ENCODE data around the gene AOC1. TPM values are rescaled to one million over a fixed set of nuclear protein-coding genes. Genes with fewer than 3 reads are reported as not detected.

The AOC1 gene
- total RNA-seq, 4 donors from 2014 or later: 0.69 TPM; not detected in 2

- Histone ChIP-seq H3K4me3 (no peak overlapping the region), H3K9me3 (no peaks in the 10 kb centered on the region), H3K27ac (no peak overlapping the region), H3K27me3 (peaks cover 17% of the 10 kb centered on the region), H3K4me1 (peaks cover 0 to 18% (median 0%) of the 10 kb centered on the region in 3 donors), H3K36me3 (no peaks in the 10 kb centered on the region)
- TF ChIP-seq CTCF (IDR thresholded peaks at IDR 0.05) (no peak), POLR2A (IDR thresholded peaks at IDR 0.05) (no peak), POLR2AphosphoS5 (IDR thresholded peaks at IDR 0.05) (no peak), EP300 (IDR thresholded peaks at IDR 0.05) (no peak)
- ATAC-seq: no peak
- 93 to 100% methylated on average over 2 of the region's 3 CpGs for WGBS, 2 donors (ENCODE audit: low coverage in 1 of 2)
These were observed 3.7 kb upstream of the AOC1 start for GRCh38 chr7:150848561-150849115.

- peaks cover 0 to 18% (median 0%) of the 10 kb centered on the region in 3 donors for H3K4me1 ChIP-seq
- no peaks in the 10 kb centered on the region for H3K36me3 ChIP-seq
- 81 to 89% methylated on average over 5 to 8 of the region's 10 CpGs for WGBS, 2 donors (ENCODE audit: low coverage in 1 of 2)
- H3K4me3 ChIP-seq: no peak overlapping the region
- no peak overlapping the region for H3K27ac ChIP-seq
- ATAC-seq: no peak
- peaks cover 23% of the 10 kb centered on the region for H3K27me3 ChIP-seq
- H3K9me3 ChIP-seq: no peaks in the 10 kb centered on the region
- no peak for TF ChIP-seq POLR2A (IDR thresholded peaks at IDR 0.05)
- no peak for TF ChIP-seq CTCF (IDR thresholded peaks at IDR 0.05)
- no peak for TF ChIP-seq POLR2AphosphoS5 (IDR thresholded peaks at IDR 0.05)
- no peak for TF ChIP-seq EP300 (IDR thresholded peaks at IDR 0.05)
These were observed 3.0 kb upstream of the AOC1 start for GRCh38 chr7:150849204-150849775.

GRCh38 chr7:150850273-150850672 lies 2.0 kb upstream of the AOC1 start:
- H3K27me3 ChIP-seq: peaks cover 33% of the 10 kb centered on the region
- WGBS, 2 donors (ENCODE audit: low coverage in 1 of 2): 70 to 77% methylated on average over 5 of the region's 5 CpGs
- ATAC-seq: no peak

GRCh38 chr7:150851492-150852370 lies 586 bp upstream of the AOC1 start:
- no peak for ATAC-seq
- H3K4me3 ChIP-seq: no peak overlapping the region
- peaks cover 46% of the 10 kb centered on the region for H3K27me3 ChIP-seq
- WGBS, 2 donors (ENCODE audit: low coverage in 1 of 2): 79 to 82% methylated on average over 9 to 10 of the region's 19 CpGs
- TF ChIP-seq CTCF (IDR thresholded peaks at IDR 0.05) (no peak), POLR2AphosphoS5 (IDR thresholded peaks at IDR 0.05) (no peak), EP300 (IDR thresholded peaks at IDR 0.05) (no peak), POLR2A (IDR thresholded peaks at IDR 0.05) (no peak)
- H3K4me1 ChIP-seq: no peaks in the 10 kb centered on the region
- H3K36me3 ChIP-seq: no peaks in the 10 kb centered on the region
- no peaks in the 10 kb centered on the region for H3K9me3 ChIP-seq
- H3K27ac ChIP-seq: no peak overlapping the region

More at GRCh38 chr7:150850273-150850672, 2.0 kb upstream of the AOC1 start:
- TF ChIP-seq EP300 (IDR thresholded peaks at IDR 0.05) (no peak), POLR2A (IDR thresholded peaks at IDR 0.05) (no peak), CTCF (IDR thresholded peaks at IDR 0.05) (no peak), POLR2AphosphoS5 (IDR thresholded peaks at IDR 0.05) (no peak)
- H3K4me1 ChIP-seq: peaks cover 0 to 12% (median 0%) of the 10 kb centered on the region in 3 donors
- H3K27ac ChIP-seq: no peak overlapping the region
- no peaks in the 10 kb centered on the region for H3K36me3 ChIP-seq
- no peak overlapping the region for H3K4me3 ChIP-seq
- no peaks in the 10 kb centered on the region for H3K9me3 ChIP-seq

All from gastroesophageal sphincter (tissue), 4 donors.